Pons (tissue), 1 donor: ENCODE data around the gene LRRC36.

Source experiments
- DNase-seq: peaks from one replicate; pipeline ENCODE4 v3.0.0-alpha.2; 2016; ENCODE audit warnings: low spot score

LRRC36 gene

GRCh38 chr16:67424261-67424615 lies 97.6 kb downstream of the LRRC36 start:
- DNase-seq, result no peak

DNA sequence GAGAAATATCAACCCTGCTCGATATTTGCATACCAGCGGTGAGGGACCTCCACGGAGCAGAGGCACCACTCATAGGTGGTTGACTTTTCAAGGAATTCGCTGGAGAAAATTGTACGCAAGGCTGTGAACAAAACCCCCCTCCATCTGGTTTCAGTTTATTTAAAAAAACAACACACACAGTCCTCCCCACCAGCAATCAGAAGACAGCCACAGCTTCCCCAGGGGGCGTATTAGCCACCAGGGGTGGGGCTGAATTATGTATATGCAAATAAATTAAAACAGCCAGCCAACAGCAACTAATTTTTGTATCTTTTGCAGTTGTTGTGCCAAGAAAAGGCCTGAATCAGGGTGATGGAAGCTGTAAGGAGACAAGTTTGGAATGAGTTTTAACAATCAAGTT lies 98.4 kb downstream of the LRRC36 start:
- no peak for DNase-seq

DNA sequence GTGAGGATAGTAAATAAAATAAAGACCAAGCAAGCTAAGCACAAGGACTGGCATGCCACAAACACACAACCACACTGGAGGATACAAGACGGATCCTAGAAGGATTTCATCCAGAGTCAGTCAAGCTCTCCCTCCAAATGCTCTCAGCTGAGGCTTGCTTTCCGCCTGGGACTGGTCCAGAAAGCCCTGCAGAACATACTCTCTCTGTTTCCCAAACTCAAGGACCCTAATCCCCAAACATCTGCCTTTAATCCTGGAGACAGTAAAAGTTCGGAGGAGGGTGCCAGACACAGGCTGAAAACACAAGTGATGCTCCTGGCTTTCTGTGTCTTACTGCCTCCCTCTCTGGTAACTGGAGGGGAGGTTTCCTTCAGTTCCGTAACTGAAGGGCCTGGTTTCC lies 99.0 kb downstream of the LRRC36 start:
- no peak for DNase-seq

DNA sequence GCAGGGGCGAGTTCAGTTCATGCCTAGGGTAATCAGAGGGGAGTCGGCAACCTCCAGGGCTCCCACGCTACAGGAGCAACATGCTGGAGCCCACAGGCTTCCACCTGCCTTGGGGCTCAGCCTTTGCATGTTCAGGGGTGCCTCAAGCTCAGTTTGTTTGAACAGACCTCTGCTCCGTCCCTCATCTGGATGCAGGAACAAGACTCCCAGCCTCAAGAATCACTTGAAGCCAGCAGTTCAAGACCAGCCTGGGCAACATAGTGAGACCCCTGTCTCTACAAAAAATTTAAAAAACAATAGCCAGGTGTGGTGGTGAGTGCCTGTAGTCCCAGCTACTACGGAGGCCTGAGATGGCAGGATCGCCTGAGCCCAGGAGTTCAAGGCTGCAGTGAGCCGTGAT lies 99.4 kb downstream of the LRRC36 start:
- DNase-seq, result no peak

GRCh38 chr16:67426950-67427349 lies 100.3 kb downstream of the LRRC36 start:
- DNase-seq, result no peak

DNA sequence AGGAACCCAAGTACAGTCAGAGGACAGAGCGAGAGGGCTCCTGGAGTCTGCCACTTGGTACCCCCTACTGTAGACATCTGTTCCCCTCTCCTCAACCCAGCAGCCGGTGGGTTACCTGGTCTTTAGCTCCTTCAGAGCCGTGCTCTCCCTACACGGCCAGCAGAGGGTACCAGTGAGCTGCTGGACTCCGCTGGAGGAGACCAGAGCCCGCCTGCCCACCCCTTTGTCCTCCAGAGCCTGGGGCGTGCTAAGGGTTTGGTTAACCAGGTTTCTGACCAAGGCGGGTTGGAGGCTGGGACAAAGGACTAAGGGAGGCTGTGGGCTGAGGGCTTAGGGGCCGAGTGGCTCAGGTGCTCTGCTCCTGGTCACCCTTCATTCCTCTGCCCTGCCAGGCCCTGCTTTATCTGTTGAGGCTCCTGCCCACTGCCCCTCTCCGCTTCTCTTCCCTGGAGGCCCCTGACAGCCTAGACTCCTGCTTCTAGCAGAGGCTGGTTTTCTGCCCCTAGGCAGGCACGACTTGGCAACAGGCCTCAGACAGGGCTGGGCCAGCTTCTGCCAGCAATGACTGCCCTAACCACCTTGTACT lies 101.6 kb downstream of the LRRC36 start:
- no peak for DNase-seq

GRCh38 chr16:67429053-67429798 lies 102.6 kb downstream of the LRRC36 start:
- no peak for DNase-seq

DNA sequence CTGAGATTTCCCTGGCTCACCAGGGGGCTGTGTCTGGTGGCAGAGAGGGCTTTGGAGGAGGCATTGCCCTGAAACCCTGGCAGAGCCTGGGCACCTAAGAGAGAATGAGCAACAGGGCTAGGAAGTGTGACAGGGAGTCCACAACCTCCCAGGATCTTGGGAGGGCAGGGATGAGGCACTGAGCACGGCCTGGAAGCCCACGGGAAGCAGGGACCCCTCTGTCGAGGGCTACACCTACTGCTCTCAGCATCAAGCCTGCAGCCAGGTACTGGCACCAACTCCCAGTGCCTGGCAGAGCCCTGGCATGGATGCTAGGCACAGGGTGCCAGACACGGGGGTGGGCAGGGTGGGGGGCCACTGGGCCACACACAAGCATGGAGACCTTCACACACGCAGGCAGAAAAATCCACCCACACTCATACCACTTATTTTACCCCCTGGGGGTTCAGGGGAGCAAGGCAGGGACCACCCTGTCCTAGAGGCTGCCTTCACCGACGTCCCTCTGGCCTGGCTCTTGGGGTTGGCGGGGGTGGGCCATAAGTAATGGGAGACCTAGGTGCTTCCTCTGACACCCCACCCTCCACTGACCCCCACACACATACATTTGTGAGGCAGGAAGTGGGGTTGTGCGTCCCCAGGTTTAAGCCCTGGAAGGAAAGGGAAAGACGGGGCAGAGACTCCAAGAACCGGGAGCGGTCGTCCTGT lies 103.3 kb downstream of the LRRC36 start:
- no peak for DNase-seq

DNA sequence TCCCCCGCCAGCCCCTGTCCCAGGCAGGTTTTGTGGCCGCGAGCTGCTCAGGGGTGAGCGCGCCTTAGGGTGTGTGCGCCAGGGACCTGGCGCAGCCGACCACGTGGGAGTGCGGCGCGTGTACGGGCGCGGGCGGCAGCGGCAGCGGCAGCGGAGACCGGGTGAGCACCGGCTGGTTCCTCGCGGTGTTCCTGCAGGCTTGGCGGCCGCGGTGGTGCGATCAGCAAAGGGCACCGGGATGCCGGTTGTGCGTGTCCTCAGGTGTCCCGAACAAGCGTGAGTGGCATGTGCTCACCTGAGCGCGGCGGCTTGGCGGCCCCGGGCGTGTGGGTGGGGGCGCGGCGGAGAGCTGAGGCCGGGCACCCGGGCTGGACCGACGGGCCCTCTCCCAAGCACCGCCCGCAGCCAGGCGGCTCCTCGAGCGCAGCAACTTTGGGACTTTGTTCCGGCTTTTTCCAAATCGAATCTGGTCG lies 103.9 kb downstream of the LRRC36 start:
- DNase-seq, result no peak

DNA sequence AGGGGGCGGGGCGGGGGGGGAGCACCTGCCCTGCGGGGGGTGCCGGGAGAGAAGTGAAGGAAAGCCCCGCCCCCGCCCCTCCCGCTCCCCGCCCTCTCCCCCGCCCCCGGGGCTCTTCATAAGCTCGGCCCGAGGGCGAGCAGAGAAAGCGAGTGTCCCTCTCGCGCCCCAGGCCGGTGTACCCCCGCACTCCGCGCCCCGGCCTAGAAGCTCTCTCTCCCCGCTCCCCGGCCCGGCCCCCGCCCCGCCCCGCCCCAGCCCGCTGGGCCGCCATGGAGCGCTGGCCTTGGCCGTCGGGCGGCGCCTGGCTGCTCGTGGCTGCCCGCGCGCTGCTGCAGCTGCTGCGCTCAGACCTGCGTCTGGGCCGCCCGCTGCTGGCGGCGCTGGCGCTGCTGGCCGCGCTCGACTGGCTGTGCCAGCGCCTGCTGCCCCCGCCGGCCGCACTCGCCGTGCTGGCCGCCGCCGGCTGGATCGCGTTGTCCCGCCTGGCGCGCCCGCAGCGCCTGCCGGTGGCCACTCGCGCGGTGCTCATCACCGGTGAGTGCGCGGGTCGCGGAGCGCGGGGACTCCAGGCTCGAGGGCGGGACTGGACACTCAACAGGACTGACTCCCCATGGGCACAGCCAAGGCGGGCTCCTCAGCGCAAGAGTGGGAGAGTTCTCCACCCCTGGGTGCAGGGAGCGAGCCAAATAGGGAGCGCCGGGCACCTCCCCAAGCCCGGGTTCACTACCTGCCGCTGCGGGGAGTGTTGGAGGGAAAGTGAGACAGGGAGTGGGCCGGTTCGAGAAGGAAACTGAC lies 104.6 kb downstream of the LRRC36 start, which contains the start of gene HSD11B2:
Gene HSD11B2 (plus strand): TSS at position 145 of the 798 bp plus-strand sequence. CDS start 128 bp downstream, at position 273.
- no peak for DNase-seq

DNA sequence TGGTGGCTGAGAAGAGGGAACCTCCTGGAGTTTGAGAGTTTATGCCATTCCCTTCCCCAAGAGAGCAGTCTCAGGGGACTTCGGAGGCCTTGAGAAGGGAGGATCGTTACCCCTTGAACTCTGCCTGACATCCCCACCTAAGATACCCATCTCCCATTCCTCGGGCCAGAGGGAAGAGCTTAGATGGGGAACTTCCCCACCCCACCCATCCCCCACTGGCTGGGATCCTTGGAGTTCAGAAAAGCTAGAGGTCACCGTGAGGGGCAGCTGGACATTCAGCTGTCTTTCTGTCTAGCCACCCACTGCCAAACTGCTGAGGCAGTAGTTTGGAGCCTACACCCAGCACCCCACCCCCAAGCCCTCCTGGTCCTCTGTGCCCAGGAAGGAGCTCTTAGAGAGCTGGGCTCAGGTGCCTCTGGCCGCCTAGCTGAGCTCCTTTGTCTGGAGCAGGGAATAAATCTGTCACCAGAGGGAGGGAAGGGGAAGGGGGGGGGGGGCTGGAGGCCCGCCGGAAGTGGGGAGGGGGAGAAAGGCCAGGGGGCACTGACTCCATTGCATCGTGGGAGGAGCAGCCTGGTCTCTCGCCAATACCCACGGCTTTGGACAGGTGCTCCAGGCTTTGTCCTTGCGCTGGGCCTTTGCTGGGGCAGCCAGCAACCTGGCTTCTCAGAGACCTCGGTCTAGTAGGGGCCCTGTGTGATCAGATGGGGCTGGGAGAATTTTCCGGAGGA lies 105.3 kb downstream of the LRRC36 start:
- DNase-seq, result no peak

- no peak for DNase-seq
Observed at GRCh38 chr16:67432506-67432890, 105.9 kb downstream of the LRRC36 start.

GRCh38 chr16:67433131-67433719 lies 106.6 kb downstream of the LRRC36 start:
- DNase-seq, result no peak
